HCT116 (cell line): ENCODE measurements around the gene FGFR3. TPM values are rescaled to one million over a fixed set of nuclear protein-coding genes. Genes with fewer than 3 reads are reported as not detected.
A peak's percentile ranks its signal among the peaks of the same experiment; 100 is the strongest.

Experiments
- ATAC-seq: fragments of 200-7000 bp; cut with Tn5 transposase; 2 replicates; pipeline ENCODE4 v1.9.1; 2020; ENCODE audit warnings: mild to moderate bottlenecking, moderate library complexity
- BruUV-seq: library from RNA; stranded (reverse); fragments of 400-500 nt; replicated peaks from 2 replicates; lab custom pipeline; 2021; lab: Mats Ljungman, UMichigan
- CTCF ChIA-PET: fragments of 300-600 bp; sonication (Branson Sonifier 250); formaldehyde crosslinking; loops from one replicate; lab custom pipeline; 2021; ENCODE audit warnings: antibody characterized with exemption; lab: Charles Lee
- POLR2A ChIA-PET: fragments of 300-600, 350-600 bp; sonication (Branson Sonifier 250); formaldehyde crosslinking; loops from one replicate; lab custom pipeline; 2021; ENCODE audit warnings: antibody characterized with exemption; lab: Charles Lee
- RAD21 ChIA-PET, 2 experiments: fragments of 300-600 bp; sonication (Branson Sonifier 250); formaldehyde crosslinking; loops; one replicate each; lab custom pipeline; 2023; ENCODE audit warnings: low total read pairs in 2 of 2; ENCODE audit not compliant: uncharacterized antibody in 2 of 2, unreplicated experiment in 2 of 2, low non-redundant PET in 1 of 2; lab: Charles Lee
- DNase-seq: peaks from one replicate; pipeline ENCODE4 v3.0.0-alpha.2; 2010; ENCODE audit warnings: low read depth, low spot score
- H2AFZ ChIP-seq: fragments of 200-600 bp; shearing (Covaris generic), sonication (generic); 2 replicates; pipeline ENCODE4 v1.6.1; 2017; ENCODE audit warnings: low read depth, mixed run types, mixed read lengths, antibody characterized with exemption, low read length; ENCODE audit not compliant: poor library complexity, severe bottlenecking
- H3K27ac ChIP-seq: 2 replicates; pipeline ENCODE4 v1.5.1; 2012; ENCODE audit warnings: low read depth, low read length
- H3K27me3 ChIP-seq: fragments of 200-600 bp; sonication (generic); 2 replicates; pipeline ENCODE4 v1.6.1; 2016; ENCODE audit warnings: mixed run types, low read length, mixed read lengths; ENCODE audit not compliant: insufficient read depth
- H3K36me3 ChIP-seq, 2 experiments: fragments of 200-500 bp in 1 of 2; fragments of 200-600 bp in 1 of 2; sonication (Bioruptor generic) in 1 of 2; sonication (generic) in 1 of 2; 2 replicates each; pipeline versions ENCODE4 v1.5.1 to v1.6.1; 2014 to 2016; ENCODE audit warnings: low read length in 2 of 2, inconsistent platforms in 1 of 2, mixed read lengths in 1 of 2, mixed run types in 1 of 2; ENCODE audit not compliant: insufficient read depth in 2 of 2, control insufficient read depth in 1 of 2
- H3K4me1 ChIP-seq, 2 experiments: fragments of 200-600 bp in 1 of 2; sonication (generic) in 1 of 2; 2 replicates each; pipeline versions ENCODE4 v1.5.1 to v1.6.1; 2012 to 2017; ENCODE audit warnings: low read length in 2 of 2, inconsistent platforms in 1 of 2, mild to moderate bottlenecking in 1 of 2, mixed read lengths in 1 of 2, mixed run types in 1 of 2, moderate library complexity in 1 of 2; ENCODE audit not compliant: insufficient read depth in 2 of 2, control insufficient read depth in 1 of 2
- H3K4me2 ChIP-seq: fragments of 200-600 bp; sonication (generic); 2 replicates; pipeline ENCODE4 v1.6.1; 2017; ENCODE audit warnings: mixed run types, low read length, mixed read lengths
- H3K4me3 ChIP-seq, 2 experiments: fragments of 200-600 bp in 1 of 2; sonication (generic) in 1 of 2; replicated peaks in 1 of 2; 2 replicates each; pipeline ENCODE4 v1.5.1; 2011 to 2016; ENCODE audit warnings: low read length in 2 of 2, control low read depth in 1 of 2, low read depth in 1 of 2, mild to moderate bottlenecking in 1 of 2, mixed read lengths in 1 of 2, mixed run types in 1 of 2
- H3K79me2 ChIP-seq: fragments of 200-600 bp; sonication (generic); 2 replicates; pipeline ENCODE4 v1.6.1; 2017; ENCODE audit warnings: mild to moderate bottlenecking, mixed run types, low read length, moderate library complexity, mixed read lengths; ENCODE audit not compliant: insufficient read depth
- H3K9ac ChIP-seq: fragments of 200-600 bp; sonication (generic); 2 replicates; pipeline ENCODE4 v1.6.1; 2016; ENCODE audit warnings: low read length, mixed read lengths
- H3K9me2 ChIP-seq: fragments of 200-600 bp; sonication (generic), shearing (Covaris generic); 2 replicates; pipeline ENCODE4 v1.6.1; 2017; ENCODE audit warnings: mixed run types, mild to moderate bottlenecking, moderate library complexity; ENCODE audit not compliant: insufficient read depth
- H3K9me3 ChIP-seq, 2 experiments: fragments of 200-500 bp in 1 of 2; fragments of 200-600 bp in 1 of 2; sonication (Bioruptor generic) in 1 of 2; sonication (generic) in 1 of 2; 2 replicates each; pipeline ENCODE4 v1.6.1; 2014 to 2017; ENCODE audit warnings: low read length in 2 of 2, mixed read lengths in 2 of 2, inconsistent platforms in 1 of 2, low read depth in 1 of 2, mild to moderate bottlenecking in 1 of 2, mixed run types in 1 of 2, moderate library complexity in 1 of 2; ENCODE audit not compliant: control insufficient read depth in 1 of 2, insufficient read depth in 1 of 2
- H4K20me1 ChIP-seq: fragments of 200-600 bp; sonication (generic), shearing (Covaris generic); 2 replicates; pipeline ENCODE4 v1.6.1; 2017; ENCODE audit warnings: mixed run types, mild to moderate bottlenecking, moderate library complexity; ENCODE audit not compliant: insufficient read depth
- CBX3 ChIP-seq: IDR thresholded peaks from 2 replicates; pipeline ENCODE4 v1.6.1; 2012; ENCODE audit warnings: low read depth
- CTCF ChIP-seq, 3 experiments: fragments of 200-600 bp in 1 of 3; sonication (generic) in 1 of 3; IDR thresholded peaks in 2 of 3; conservative IDR thresholded peaks in 1 of 3; 2 replicates each; pipeline ENCODE4 v1.5.1; 2012 to 2017; ENCODE audit warnings: low read depth in 2 of 3, low read length in 2 of 3, antibody characterized with exemption in 1 of 3, borderline replicate concordance in 1 of 3, control low read depth in 1 of 3, mild to moderate bottlenecking in 1 of 3, mixed read lengths in 1 of 3, mixed run types in 1 of 3, moderate library complexity in 1 of 3; ENCODE audit not compliant: insufficient read depth in 1 of 3
- EZH2 ChIP-seq: fragments of 200-600 bp; sonication (generic); IDR thresholded peaks from 2 replicates; pipeline ENCODE4 v1.6.1; 2017; ENCODE audit warnings: antibody characterized with exemption, mixed run types
- POLR2A ChIP-seq: IDR thresholded peaks from 2 replicates; pipeline ENCODE4 v1.7.0; 2011; ENCODE audit warnings: borderline replicate concordance; ENCODE audit not compliant: insufficient read depth, insufficient read length; ENCODE audit errors: extremely low read depth
- ZFX ChIP-seq: fragments of 450-650 bp; IDR thresholded peaks from 2 replicates; pipeline ENCODE4 v1.6.1; 2017
- ZNF274 ChIP-seq: fragments of 200-500 bp; sonication (Bioruptor generic); IDR thresholded peaks from 2 replicates; pipeline ENCODE4 v1.6.1; 2014; ENCODE audit warnings: mild to moderate bottlenecking, low read depth, low read length, inconsistent platforms
- intact Hi-C: fragments of 100-400 bp; cut with micrococcal nuclease; formaldehyde crosslinking; loops from 2 replicates; pipeline ENCODE4 v1.10.0; 2022
- total RNA-seq: library from RNA; stranded (reverse); gene quantifications from one replicate; pipeline ENCODE4 v1.2.1, GENCODE V29; 2021; ENCODE audit not compliant: unreplicated experiment

FGFR3 gene
- total RNA-seq, 1 experiment from 2014 or later: 31.7 TPM

GRCh38 chr4:1846580-1846979, 53.5 kb downstream of the FGFR3 start:
- TSS peak; percentile 10 for BruUV-seq

More at GRCh38 chr4:1846580-1846979, 53.5 kb downstream of the FGFR3 start:
- Histone ChIP-seq H3K9me2 (no peaks in the 10 kb centered on the region), H3K4me2 (no peak overlapping the region), H3K36me3 (peaks cover 15 to 52% of the 10 kb centered on the region in 2 experiments; a peak in 3 of 4 replicates), H3K27ac (no peak overlapping the region), H3K9ac (no peak overlapping the region), H3K4me1 (peaks cover 2 to 7% of the 10 kb centered on the region in 2 experiments; a peak in 3 of 4 replicates), H3K79me2 (peaks cover 89% of the 10 kb centered on the region), H2AFZ (no peak overlapping the region), H4K20me1 (no peaks in the 10 kb centered on the region), H3K4me3 (no peak overlapping the region), H3K9me3 (no peaks in the 10 kb centered on the region), H3K27me3 (no peaks in the 10 kb centered on the region)
- DNase-seq (no peak), ATAC-seq (no peak)
- TF ChIP-seq POLR2A (no peak), CBX3 (no peak), ZFX (no peak), EZH2 (no peak), CTCF (IDR thresholded peaks at IDR 0.05 in 2 of 3, conservative IDR thresholded peaks at IDR 0.05 in 1 of 3; ENCODE audit: borderline replicate concordance in 1 of 3, insufficient read depth in 1 of 3, low read depth in 2 of 3, low read length in 2 of 3) (no peak), ZNF274 (no peak)
- ChIA-PET POLR2A (no interaction called here), CTCF (no interaction called here), RAD21 (no interaction called here)
- intact Hi-C loops: no loop called here
